ENCODE data around the gene NEGR1. TPM values are rescaled to one million over a fixed set of nuclear protein-coding genes. Genes with fewer than 3 reads are reported as not detected.

Gene NEGR1
- total RNA-seq, 1 experiment from 2014 or later, result 19.2 TPM

DNA sequence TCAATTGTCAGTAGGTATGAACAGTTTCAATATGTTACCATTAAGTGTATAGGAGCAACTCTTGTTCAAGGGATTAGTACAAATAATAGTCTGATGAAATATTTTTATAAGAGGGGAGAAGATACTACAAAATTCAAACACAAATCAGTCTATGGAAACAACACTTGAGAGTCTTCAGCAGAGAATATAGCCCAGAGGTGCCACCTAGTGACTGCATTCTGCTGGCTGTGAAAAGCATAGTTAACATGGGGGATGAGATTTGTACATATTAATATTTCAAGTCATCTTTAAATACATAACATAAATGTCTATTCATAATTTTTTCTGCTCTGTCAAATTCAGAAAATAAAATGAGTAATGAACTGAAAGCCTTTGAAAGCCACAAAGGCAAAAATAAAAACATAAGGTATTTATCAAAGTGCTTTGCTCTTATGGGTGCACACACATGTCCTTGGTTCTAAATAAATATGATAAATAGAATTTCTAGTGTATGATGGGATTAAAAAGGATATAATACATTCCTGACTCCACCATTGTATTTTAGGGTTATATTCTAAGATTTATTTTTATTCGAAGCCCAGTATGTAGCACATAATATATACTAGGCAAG lies 760.6 kb downstream of the NEGR1 start:
- Mint-ChIP-seq H3K27ac (ENCODE audit: unreplicated experiment) (no peak overlapping the region), H3K27me3 (ENCODE audit: unreplicated experiment) (no peaks in the 10 kb centered on the region), H3K9me3 (ENCODE audit: low read depth, unreplicated experiment) (no peaks in the 10 kb centered on the region), H3K4me3 (ENCODE audit: low read depth, unreplicated experiment) (no peak overlapping the region), H3K36me3 (ENCODE audit: insufficient read depth, unreplicated experiment) (no peaks in the 10 kb centered on the region), H3K4me1 (ENCODE audit: low read depth, unreplicated experiment) (no peaks in the 10 kb centered on the region)
- peak; percentile 51 for DNase-seq
- no TSS peak for BruUV-seq (replicated peaks)
- TF ChIP-seq, protein P1, sequence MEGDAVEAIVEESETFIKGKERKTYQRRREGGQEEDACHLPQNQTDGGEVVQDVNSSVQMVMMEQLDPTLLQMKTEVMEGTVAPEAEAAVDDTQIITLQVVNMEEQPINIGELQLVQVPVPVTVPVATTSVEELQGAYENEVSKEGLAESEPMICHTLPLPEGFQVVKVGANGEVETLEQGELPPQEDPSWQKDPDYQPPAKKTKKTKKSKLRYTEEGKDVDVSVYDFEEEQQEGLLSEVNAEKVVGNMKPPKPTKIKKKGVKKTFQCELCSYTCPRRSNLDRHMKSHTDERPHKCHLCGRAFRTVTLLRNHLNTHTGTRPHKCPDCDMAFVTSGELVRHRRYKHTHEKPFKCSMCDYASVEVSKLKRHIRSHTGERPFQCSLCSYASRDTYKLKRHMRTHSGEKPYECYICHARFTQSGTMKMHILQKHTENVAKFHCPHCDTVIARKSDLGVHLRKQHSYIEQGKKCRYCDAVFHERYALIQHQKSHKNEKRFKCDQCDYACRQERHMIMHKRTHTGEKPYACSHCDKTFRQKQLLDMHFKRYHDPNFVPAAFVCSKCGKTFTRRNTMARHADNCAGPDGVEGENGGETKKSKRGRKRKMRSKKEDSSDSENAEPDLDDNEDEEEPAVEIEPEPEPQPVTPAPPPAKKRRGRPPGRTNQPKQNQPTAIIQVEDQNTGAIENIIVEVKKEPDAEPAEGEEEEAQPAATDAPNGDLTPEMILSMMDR (IDR thresholded peaks at IDR 0.05; ENCODE audit: unreplicated experiment), result peak; percentile 45
- CTCF ChIA-PET, result no interaction called here
- intact Hi-C loops (cut with micrococcal nuclease; ENCODE audit: unreplicated experiment), result loop anchor here (5.0 kb wide), 3 partner anchors 324 to 516 kb away; no protein-coding TSS in a partner anchor

DNA sequence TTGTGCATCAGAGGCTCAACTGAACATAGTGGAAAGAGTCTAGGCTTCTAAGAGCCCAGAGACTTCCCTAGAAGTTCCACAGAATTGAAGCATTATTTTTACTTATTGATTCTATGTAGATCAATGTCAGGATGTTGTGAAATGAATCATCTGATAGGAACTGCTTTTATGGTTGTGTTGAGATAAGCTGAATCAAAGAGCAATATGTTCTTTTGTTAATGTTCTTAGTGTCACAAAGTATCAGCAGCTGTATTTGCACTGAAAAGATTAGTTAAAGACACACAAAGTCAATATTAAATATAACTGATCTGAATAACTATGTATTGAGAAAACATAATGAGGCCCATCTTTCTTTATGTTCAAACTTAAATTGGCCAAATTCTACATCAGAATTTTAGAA lies 770.8 kb downstream of the NEGR1 start:
- Mint-ChIP-seq H3K36me3 (ENCODE audit: insufficient read depth, unreplicated experiment) (no peaks in the 10 kb centered on the region), H3K27ac (ENCODE audit: unreplicated experiment) (no peak overlapping the region), H3K9me3 (ENCODE audit: low read depth, unreplicated experiment) (no peaks in the 10 kb centered on the region), H3K4me1 (ENCODE audit: low read depth, unreplicated experiment) (no peaks in the 10 kb centered on the region), H3K27me3 (ENCODE audit: unreplicated experiment) (no peaks in the 10 kb centered on the region), H3K4me3 (ENCODE audit: low read depth, unreplicated experiment) (no peak overlapping the region)
- no peak for DNase-seq
- TF ChIP-seq, protein P1 (IDR thresholded peaks at IDR 0.05; ENCODE audit: unreplicated experiment), result no peak
- intact Hi-C loops (cut with micrococcal nuclease; ENCODE audit: unreplicated experiment), result loop anchor here (5.0 kb wide), 1 partner anchor 199 kb away; no protein-coding TSS in a partner anchor
- CTCF ChIA-PET, result no interaction called here
- no TSS peak for BruUV-seq (replicated peaks)

DNA sequence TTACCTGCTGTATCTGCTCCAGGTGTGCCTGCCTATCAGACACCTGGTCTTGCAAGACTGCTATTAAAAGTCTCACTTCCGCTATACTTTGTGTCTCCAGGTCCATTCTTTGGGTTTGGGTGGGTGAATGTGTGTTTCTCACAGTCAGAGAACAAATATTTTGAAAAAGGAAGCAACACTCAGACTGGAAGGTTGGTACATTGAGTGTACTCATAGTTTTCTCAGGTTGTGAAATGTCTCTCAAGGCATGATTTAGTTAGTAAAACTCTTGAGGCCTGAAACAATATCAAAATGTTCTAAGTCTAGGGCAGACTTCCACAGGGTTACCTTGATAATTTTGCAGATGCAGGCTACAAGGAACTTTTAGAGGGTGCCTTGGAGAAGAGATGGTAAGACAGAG lies 771.6 kb downstream of the NEGR1 start:
- no peak overlapping the region for H3K27ac Mint-ChIP-seq (ENCODE audit: unreplicated experiment)
- TF ChIP-seq, protein P1 (IDR thresholded peaks at IDR 0.05; ENCODE audit: unreplicated experiment), result no peak
- no peaks in the 10 kb centered on the region for H3K4me1 Mint-ChIP-seq (ENCODE audit: low read depth, unreplicated experiment)
- CTCF ChIA-PET, result no interaction called here
- H3K36me3 Mint-ChIP-seq (ENCODE audit: insufficient read depth, unreplicated experiment), result no peaks in the 10 kb centered on the region
- H3K9me3 Mint-ChIP-seq (ENCODE audit: low read depth, unreplicated experiment), result no peaks in the 10 kb centered on the region
- no peak overlapping the region for H3K4me3 Mint-ChIP-seq (ENCODE audit: low read depth, unreplicated experiment)
- no TSS peak for BruUV-seq (replicated peaks)
- no peak for DNase-seq
- intact Hi-C loops (cut with micrococcal nuclease; ENCODE audit: unreplicated experiment), result loop anchor here (5.0 kb wide), 1 partner anchor 198 kb away; no protein-coding TSS in a partner anchor
- no peaks in the 10 kb centered on the region for H3K27me3 Mint-ChIP-seq (ENCODE audit: unreplicated experiment)

DNA sequence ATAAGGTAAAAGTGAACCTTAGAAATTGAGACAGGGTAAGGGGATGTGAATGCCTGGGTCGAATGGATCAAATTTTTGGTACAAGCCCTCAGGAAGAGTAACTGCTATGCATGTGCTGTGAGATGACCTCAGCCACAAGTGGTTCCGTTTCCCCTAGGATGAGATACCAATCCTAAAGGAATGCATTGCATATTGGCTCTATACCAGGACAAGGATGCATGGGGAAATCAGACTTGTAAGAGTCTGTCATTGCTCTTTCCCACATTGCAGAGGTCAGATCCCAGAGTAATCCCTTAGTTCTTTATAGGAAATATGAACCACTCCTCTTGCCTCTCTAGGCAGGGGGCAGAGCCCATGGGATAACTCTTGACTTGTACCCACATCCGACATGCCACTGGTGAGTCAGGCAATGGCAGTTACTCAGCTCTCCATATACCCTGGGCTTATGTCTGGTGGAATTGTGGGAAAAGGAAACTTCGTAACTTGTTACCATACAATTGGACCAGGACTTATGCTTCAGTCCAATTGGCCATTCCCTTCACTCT lies 773.2 kb downstream of the NEGR1 start:
- intact Hi-C loops (cut with micrococcal nuclease; ENCODE audit: unreplicated experiment), result no loop called here
- Mint-ChIP-seq H3K36me3 (ENCODE audit: insufficient read depth, unreplicated experiment) (no peaks in the 10 kb centered on the region), H3K9me3 (ENCODE audit: low read depth, unreplicated experiment) (no peaks in the 10 kb centered on the region), H3K4me3 (ENCODE audit: low read depth, unreplicated experiment) (no peak overlapping the region), H3K4me1 (ENCODE audit: low read depth, unreplicated experiment) (no peaks in the 10 kb centered on the region), H3K27me3 (ENCODE audit: unreplicated experiment) (no peaks in the 10 kb centered on the region), H3K27ac (ENCODE audit: unreplicated experiment) (no peak overlapping the region)
- CTCF ChIA-PET, result no interaction called here
- no peak for DNase-seq
- no TSS peak for BruUV-seq (replicated peaks)
- TF ChIP-seq, protein P1 (IDR thresholded peaks at IDR 0.05; ENCODE audit: unreplicated experiment), result no peak

All from Calu3 (cell line).